D721Med (cell line): Measurements from ENCODE around the gene B4GALNT4.

ENCODE experiments used
- DNase-seq: peaks from one replicate; pipeline ENCODE4 v3.0.0; 2011; ENCODE audit warnings: low spot score; ENCODE audit not compliant: insufficient read length
- FAIRE-seq: peaks from 2 replicates; lab custom pipeline; 2011; peaks lifted over from hg19 to GRCh38; lab: Jason Lieb, UNC
- TF ChIP-seq, protein P1 (sequence below): IDR thresholded peaks from 2 replicates; pipeline ENCODE4 v1.5.1; 2012; ENCODE audit warnings: mild to moderate bottlenecking, control low read depth; ENCODE audit not compliant: insufficient read depth; ENCODE audit errors: missing control alignments

B4GALNT4 gene

GRCh38 chr11:363948-364761 is 5.1 kb upstream of the B4GALNT4 start:
- FAIRE-seq = no peak
- TF ChIP-seq, protein P1, sequence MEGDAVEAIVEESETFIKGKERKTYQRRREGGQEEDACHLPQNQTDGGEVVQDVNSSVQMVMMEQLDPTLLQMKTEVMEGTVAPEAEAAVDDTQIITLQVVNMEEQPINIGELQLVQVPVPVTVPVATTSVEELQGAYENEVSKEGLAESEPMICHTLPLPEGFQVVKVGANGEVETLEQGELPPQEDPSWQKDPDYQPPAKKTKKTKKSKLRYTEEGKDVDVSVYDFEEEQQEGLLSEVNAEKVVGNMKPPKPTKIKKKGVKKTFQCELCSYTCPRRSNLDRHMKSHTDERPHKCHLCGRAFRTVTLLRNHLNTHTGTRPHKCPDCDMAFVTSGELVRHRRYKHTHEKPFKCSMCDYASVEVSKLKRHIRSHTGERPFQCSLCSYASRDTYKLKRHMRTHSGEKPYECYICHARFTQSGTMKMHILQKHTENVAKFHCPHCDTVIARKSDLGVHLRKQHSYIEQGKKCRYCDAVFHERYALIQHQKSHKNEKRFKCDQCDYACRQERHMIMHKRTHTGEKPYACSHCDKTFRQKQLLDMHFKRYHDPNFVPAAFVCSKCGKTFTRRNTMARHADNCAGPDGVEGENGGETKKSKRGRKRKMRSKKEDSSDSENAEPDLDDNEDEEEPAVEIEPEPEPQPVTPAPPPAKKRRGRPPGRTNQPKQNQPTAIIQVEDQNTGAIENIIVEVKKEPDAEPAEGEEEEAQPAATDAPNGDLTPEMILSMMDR = no peak
- no peak for DNase-seq

DNA sequence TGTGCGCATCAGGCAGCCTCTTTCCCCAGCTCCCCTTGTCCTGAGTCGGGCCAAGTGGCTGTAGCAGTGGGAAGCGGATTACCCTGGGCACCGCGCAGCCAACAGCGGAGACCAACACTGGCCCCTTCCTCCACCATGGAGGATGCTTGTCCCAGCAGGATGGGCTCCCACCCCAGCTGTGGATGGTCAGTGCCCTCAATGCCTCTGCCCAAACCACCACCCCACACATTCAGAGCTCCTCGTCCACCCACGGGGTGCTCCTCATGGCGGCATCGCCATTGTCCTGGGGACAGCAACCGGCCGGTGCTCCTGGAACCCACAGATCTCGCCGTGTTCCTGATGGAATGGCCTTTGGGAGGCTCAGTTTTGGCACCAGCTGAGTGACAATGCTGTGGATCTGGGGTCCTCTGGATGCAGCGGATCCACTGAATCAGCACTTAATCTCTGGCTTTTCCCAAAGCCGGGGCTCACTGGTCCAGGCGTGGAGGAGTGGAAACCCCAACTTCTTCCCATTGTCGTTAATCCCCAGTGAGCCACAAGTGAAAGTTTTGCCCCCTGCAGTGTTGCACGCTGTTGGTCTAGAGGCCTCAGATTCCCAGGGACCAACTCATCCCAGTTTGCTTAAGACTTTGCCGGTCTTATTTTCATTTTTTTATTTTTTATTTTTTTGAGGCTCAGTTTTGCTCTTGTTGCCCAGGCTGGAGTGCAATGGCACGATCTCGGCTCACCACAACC is 4.1 kb upstream of the B4GALNT4 start:
- no peak for FAIRE-seq
- DNase-seq = no peak
- TF ChIP-seq, protein P1 = no peak

GRCh38 chr11:365831-366230 is 3.5 kb upstream of the B4GALNT4 start:
- DNase-seq (no peak), FAIRE-seq (no peak)
- TF ChIP-seq, protein P1 = no peak

- DNase-seq = no peak
- no peak for FAIRE-seq
- TF ChIP-seq, protein P1 = no peak
Observed at GRCh38 chr11:367956-368413, 1.3 kb upstream of the B4GALNT4 start.

GRCh38 chr11:368414-369335 is 624 bp upstream of the B4GALNT4 start:
- no peak for DNase-seq
- no peak for FAIRE-seq

More at GRCh38 chr11:368414-369335, 624 bp upstream of the B4GALNT4 start:
- TF ChIP-seq, protein P1 = no peak
